ENCODE measurements around the gene LRIG1.

Gene LRIG1

DNA sequence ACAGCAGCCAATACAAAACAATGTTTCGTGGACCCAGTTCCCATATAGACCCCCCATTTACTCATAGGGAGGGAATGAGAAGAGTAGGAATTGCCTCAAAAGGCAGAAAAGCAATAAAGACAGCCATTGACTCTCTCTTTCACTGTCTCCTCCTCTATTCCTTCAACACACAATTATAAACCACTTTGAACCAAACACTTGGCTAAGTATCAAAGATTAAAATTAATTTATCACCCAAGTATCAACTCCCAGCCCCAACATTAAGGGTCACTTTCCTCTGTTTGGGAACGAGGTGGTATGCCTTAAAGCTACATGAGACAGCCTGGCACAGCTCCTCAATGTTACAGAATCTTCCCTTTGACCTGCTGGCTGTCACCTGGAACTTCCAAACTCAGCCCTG lies 16.4 kb upstream of the LRIG1 start:
- no peaks in the 10 kb centered on the region for H3K36me3 ChIP-seq (ENCODE audit: control insufficient read depth, insufficient read depth, low read length)
- no peaks in the 10 kb centered on the region; the same call in none of the 2 replicates for H3K27me3 ChIP-seq (replicated peaks; ENCODE audit: control insufficient read depth, insufficient read depth, low read length)
- no peak overlapping the region for H3K4me3 ChIP-seq (replicated peaks; ENCODE audit: low read depth, low read length)
- DNase-seq (ENCODE audit: extremely low read depth, insufficient read length) = no peak
- TF ChIP-seq, protein P1, sequence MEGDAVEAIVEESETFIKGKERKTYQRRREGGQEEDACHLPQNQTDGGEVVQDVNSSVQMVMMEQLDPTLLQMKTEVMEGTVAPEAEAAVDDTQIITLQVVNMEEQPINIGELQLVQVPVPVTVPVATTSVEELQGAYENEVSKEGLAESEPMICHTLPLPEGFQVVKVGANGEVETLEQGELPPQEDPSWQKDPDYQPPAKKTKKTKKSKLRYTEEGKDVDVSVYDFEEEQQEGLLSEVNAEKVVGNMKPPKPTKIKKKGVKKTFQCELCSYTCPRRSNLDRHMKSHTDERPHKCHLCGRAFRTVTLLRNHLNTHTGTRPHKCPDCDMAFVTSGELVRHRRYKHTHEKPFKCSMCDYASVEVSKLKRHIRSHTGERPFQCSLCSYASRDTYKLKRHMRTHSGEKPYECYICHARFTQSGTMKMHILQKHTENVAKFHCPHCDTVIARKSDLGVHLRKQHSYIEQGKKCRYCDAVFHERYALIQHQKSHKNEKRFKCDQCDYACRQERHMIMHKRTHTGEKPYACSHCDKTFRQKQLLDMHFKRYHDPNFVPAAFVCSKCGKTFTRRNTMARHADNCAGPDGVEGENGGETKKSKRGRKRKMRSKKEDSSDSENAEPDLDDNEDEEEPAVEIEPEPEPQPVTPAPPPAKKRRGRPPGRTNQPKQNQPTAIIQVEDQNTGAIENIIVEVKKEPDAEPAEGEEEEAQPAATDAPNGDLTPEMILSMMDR (IDR thresholded peaks at IDR 0.05; ENCODE audit: insufficient read depth, low read length, poor library complexity, severe bottlenecking) = no peak

GRCh38 chr3:66508461-66508860 lies 7.6 kb upstream of the LRIG1 start:
- Histone ChIP-seq H3K27me3 (replicated peaks; ENCODE audit: control insufficient read depth, insufficient read depth, low read length) (no peaks in the 10 kb centered on the region; the same call in 1 of the 2 replicates), H3K4me3 (replicated peaks; ENCODE audit: low read depth, low read length) (no peak overlapping the region), H3K36me3 (ENCODE audit: control insufficient read depth, insufficient read depth, low read length) (no peaks in the 10 kb centered on the region)
- DNase-seq (ENCODE audit: extremely low read depth, insufficient read length) = no peak
- TF ChIP-seq, protein P1 (IDR thresholded peaks at IDR 0.05; ENCODE audit: insufficient read depth, low read length, poor library complexity, severe bottlenecking) = no peak

- no peaks in the 10 kb centered on the region for H3K36me3 ChIP-seq (ENCODE audit: control insufficient read depth, insufficient read depth, low read length)
- H3K4me3 ChIP-seq (replicated peaks; ENCODE audit: low read depth, low read length) = no peak overlapping the region
- H3K27me3 ChIP-seq (replicated peaks; ENCODE audit: control insufficient read depth, insufficient read depth, low read length) = no peaks in the 10 kb centered on the region
- no peak for DNase-seq (ENCODE audit: extremely low read depth, insufficient read length)
- TF ChIP-seq, protein P1 (IDR thresholded peaks at IDR 0.05; ENCODE audit: insufficient read depth, low read length, poor library complexity, severe bottlenecking) = no peak
Observed at GRCh38 chr3:66507423-66508260, 6.8 kb upstream of the LRIG1 start.

GRCh38 chr3:66506154-66506553 lies 5.3 kb upstream of the LRIG1 start:
- no peaks in the 10 kb centered on the region; the same call in 1 of the 2 replicates for H3K27me3 ChIP-seq (replicated peaks; ENCODE audit: control insufficient read depth, insufficient read depth, low read length)
- no peak for DNase-seq (ENCODE audit: extremely low read depth, insufficient read length)
- no peaks in the 10 kb centered on the region for H3K36me3 ChIP-seq (ENCODE audit: control insufficient read depth, insufficient read depth, low read length)
- TF ChIP-seq, protein P1 (IDR thresholded peaks at IDR 0.05; ENCODE audit: insufficient read depth, low read length, poor library complexity, severe bottlenecking) = no peak
- no peak overlapping the region for H3K4me3 ChIP-seq (replicated peaks; ENCODE audit: low read depth, low read length)

GRCh38 chr3:66504850-66505641 lies 4.2 kb upstream of the LRIG1 start:
- no peak for DNase-seq (ENCODE audit: extremely low read depth, insufficient read length)
- H3K4me3 ChIP-seq (replicated peaks; ENCODE audit: low read depth, low read length) = no peak overlapping the region
- TF ChIP-seq, protein P1 (IDR thresholded peaks at IDR 0.05; ENCODE audit: insufficient read depth, low read length, poor library complexity, severe bottlenecking) = no peak
- H3K27me3 ChIP-seq (replicated peaks; ENCODE audit: control insufficient read depth, insufficient read depth, low read length) = no peaks in the 10 kb centered on the region; the same call in 1 of the 2 replicates
- H3K36me3 ChIP-seq (ENCODE audit: control insufficient read depth, insufficient read depth, low read length) = no peaks in the 10 kb centered on the region

All from GM06990 (cell line).